KMS-11 (cell line): ENCODE data around the gene OXCT1.

Experiments used
- H2AFZ ChIP-seq: fragments of 200-600 bp; sonication (generic); 2 replicates; pipeline ENCODE4 v1.6.1; 2016; ENCODE audit warnings: antibody characterized with exemption, mixed run types, low read depth
- H3K27ac ChIP-seq: fragments of 200-600 bp; sonication (generic); 2 replicates; pipeline ENCODE4 v1.6.1; 2016; ENCODE audit warnings: mild to moderate bottlenecking, mixed run types
- H3K27me3 ChIP-seq: fragments of 200-600 bp; sonication (generic); 2 replicates; pipeline ENCODE4 v1.6.1; 2017; ENCODE audit warnings: mild to moderate bottlenecking, low read depth, mixed run types, moderate library complexity; ENCODE audit not compliant: insufficient read depth
- H3K36me3 ChIP-seq: fragments of 200-600 bp; sonication (generic); 2 replicates; pipeline ENCODE4 v1.6.1; 2017; ENCODE audit warnings: mild to moderate bottlenecking, mixed run types; ENCODE audit not compliant: insufficient read depth
- H3K4me1 ChIP-seq: fragments of 200-600 bp; sonication (generic); 2 replicates; pipeline ENCODE4 v1.6.1; 2016; ENCODE audit warnings: mild to moderate bottlenecking, low read depth, mixed run types; ENCODE audit not compliant: poor library complexity, severe bottlenecking
- H3K4me2 ChIP-seq: fragments of 200-600 bp; sonication (generic); 2 replicates; pipeline ENCODE4 v1.7.0; 2016; ENCODE audit warnings: mild to moderate bottlenecking, mixed run types
- H3K4me3 ChIP-seq: fragments of 200-600 bp; sonication (generic); IDR thresholded peaks from 2 replicates; pipeline ENCODE4 v1.6.1; 2017; ENCODE audit warnings: low read depth, low read length, mixed read lengths; ENCODE audit not compliant: insufficient read depth
- H3K79me2 ChIP-seq: fragments of 200-600 bp; sonication (generic); 2 replicates; pipeline ENCODE4 v1.6.1; 2016; ENCODE audit warnings: low read depth, mixed run types; ENCODE audit not compliant: insufficient read depth
- H3K9ac ChIP-seq: fragments of 200-600 bp; sonication (generic); 2 replicates; pipeline ENCODE4 v1.6.1; 2016; ENCODE audit warnings: mild to moderate bottlenecking, mixed run types
- H4K20me1 ChIP-seq: fragments of 200-600 bp; sonication (generic); 2 replicates; pipeline ENCODE4 v1.6.1; 2016; ENCODE audit warnings: mild to moderate bottlenecking, mixed run types; ENCODE audit not compliant: insufficient read depth
- TF ChIP-seq, protein P1 (sequence below): fragments of 200-600 bp; sonication (generic); conservative IDR thresholded peaks from 2 replicates; pipeline ENCODE4 v1.6.1; 2017; ENCODE audit warnings: low read depth, mild to moderate bottlenecking, antibody characterized with exemption, low read length, moderate library complexity, mixed read lengths

The OXCT1 gene

GRCh38 chr5:41686767-41687166, 183.5 kb downstream of the OXCT1 start:
- Histone ChIP-seq H3K79me2 (no peaks in the 10 kb centered on the region), H4K20me1 (no peaks in the 10 kb centered on the region), H3K4me1 (no peaks in the 10 kb centered on the region), H2AFZ (no peak overlapping the region), H3K36me3 (no peaks in the 10 kb centered on the region), H3K27ac (no peak overlapping the region), H3K4me3 (no peak overlapping the region), H3K9ac (no peak overlapping the region), H3K4me2 (no peak overlapping the region), H3K27me3 (no peaks in the 10 kb centered on the region)
- TF ChIP-seq, protein P1, sequence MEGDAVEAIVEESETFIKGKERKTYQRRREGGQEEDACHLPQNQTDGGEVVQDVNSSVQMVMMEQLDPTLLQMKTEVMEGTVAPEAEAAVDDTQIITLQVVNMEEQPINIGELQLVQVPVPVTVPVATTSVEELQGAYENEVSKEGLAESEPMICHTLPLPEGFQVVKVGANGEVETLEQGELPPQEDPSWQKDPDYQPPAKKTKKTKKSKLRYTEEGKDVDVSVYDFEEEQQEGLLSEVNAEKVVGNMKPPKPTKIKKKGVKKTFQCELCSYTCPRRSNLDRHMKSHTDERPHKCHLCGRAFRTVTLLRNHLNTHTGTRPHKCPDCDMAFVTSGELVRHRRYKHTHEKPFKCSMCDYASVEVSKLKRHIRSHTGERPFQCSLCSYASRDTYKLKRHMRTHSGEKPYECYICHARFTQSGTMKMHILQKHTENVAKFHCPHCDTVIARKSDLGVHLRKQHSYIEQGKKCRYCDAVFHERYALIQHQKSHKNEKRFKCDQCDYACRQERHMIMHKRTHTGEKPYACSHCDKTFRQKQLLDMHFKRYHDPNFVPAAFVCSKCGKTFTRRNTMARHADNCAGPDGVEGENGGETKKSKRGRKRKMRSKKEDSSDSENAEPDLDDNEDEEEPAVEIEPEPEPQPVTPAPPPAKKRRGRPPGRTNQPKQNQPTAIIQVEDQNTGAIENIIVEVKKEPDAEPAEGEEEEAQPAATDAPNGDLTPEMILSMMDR, result no peak

DNA sequence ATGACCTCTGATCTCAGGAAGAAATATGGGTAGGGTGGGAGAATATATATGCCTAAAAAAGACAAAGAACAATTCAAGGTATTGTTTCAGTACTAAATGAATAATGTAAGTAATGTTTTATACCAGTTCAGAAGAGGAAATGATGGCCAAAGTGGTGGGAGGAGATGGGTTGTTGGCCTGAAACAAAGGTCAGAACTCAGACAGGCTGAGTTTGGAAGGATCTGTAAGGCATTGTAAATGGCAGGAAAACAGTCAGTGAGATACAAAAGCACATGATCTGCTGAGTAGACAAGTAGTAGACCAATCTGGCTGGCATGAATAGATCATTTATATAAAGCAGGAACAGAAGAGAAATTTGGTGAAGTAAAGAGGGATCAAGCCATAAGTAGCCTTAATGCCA, 184.0 kb downstream of the OXCT1 start:
- H3K27me3 ChIP-seq, result no peaks in the 10 kb centered on the region
- H3K27ac ChIP-seq, result no peak overlapping the region
- no peaks in the 10 kb centered on the region for H3K4me1 ChIP-seq
- no peak overlapping the region for H3K4me3 ChIP-seq
- TF ChIP-seq, protein P1, result no peak
- H3K9ac ChIP-seq, result no peak overlapping the region
- H3K4me2 ChIP-seq, result no peak overlapping the region
- H4K20me1 ChIP-seq, result no peaks in the 10 kb centered on the region
- H2AFZ ChIP-seq, result no peak overlapping the region
- no peaks in the 10 kb centered on the region for H3K36me3 ChIP-seq
- no peaks in the 10 kb centered on the region for H3K79me2 ChIP-seq

DNA sequence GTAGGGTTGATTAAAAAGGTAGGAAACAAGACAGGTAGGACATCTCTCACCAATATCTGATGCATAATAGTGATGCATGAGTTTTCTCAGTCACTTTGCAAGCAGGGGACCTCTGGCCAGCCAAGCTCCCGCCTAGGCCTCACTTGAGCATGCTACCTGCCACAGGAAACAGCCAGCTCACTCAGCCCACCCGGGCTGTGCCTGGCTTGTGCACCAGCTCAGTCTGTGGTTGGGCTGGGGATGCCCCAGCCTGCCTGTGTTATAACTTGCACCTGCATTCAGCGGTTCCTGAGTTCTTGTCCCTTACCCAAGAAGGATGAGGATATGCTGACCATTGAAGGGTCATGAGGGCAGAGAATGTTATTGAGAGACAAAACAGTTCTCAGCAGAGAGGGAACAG, 187.0 kb downstream of the OXCT1 start:
- no peaks in the 10 kb centered on the region for H3K79me2 ChIP-seq
- no peak overlapping the region for H3K4me2 ChIP-seq
- H3K4me1 ChIP-seq, result no peaks in the 10 kb centered on the region
- H3K27ac ChIP-seq, result no peak overlapping the region
- H2AFZ ChIP-seq, result no peak overlapping the region
- H3K27me3 ChIP-seq, result no peaks in the 10 kb centered on the region
- H3K9ac ChIP-seq, result no peak overlapping the region
- no peaks in the 10 kb centered on the region for H4K20me1 ChIP-seq
- no peak overlapping the region for H3K4me3 ChIP-seq
- no peaks in the 10 kb centered on the region for H3K36me3 ChIP-seq
- TF ChIP-seq, protein P1, result no peak

GRCh38 chr5:41682641-41683040, 187.6 kb downstream of the OXCT1 start:
- no peaks in the 10 kb centered on the region for H3K79me2 ChIP-seq
- TF ChIP-seq, protein P1, result no peak
- no peak overlapping the region for H3K9ac ChIP-seq
- no peaks in the 10 kb centered on the region for H3K4me1 ChIP-seq
- no peaks in the 10 kb centered on the region for H4K20me1 ChIP-seq
- H2AFZ ChIP-seq, result no peak overlapping the region
- no peaks in the 10 kb centered on the region for H3K27me3 ChIP-seq
- no peaks in the 10 kb centered on the region for H3K36me3 ChIP-seq
- H3K4me3 ChIP-seq, result no peak overlapping the region
- H3K4me2 ChIP-seq, result no peak overlapping the region
- H3K27ac ChIP-seq, result no peak overlapping the region
